ENCODE results near the gene UTP25. TPM values are rescaled to one million over a fixed set of nuclear protein-coding genes. Genes with fewer than 3 reads are reported as not detected.
A peak's percentile ranks its signal among the peaks of the same experiment; 100 is the strongest.

Gene UTP25
- total and polyA plus RNA-seq, 11 donors = 0.76 to 5.5 (median 3.5) TPM

GRCh38 chr1:209815931-209816341 lies 11.8 kb upstream of the UTP25 start:
- no peaks in the 10 kb centered on the region for H3K9me3 ChIP-seq
- intact Hi-C loops (cut with DNase I) = loop anchor here in 1 of 10 donors (10.0 kb wide), 1 partner anchor 241 kb away; no protein-coding TSS in a partner anchor
- ATAC-seq (no peak), DNase-seq (no peak)
- peaks cover 0 to 5% (median 0%) of the 10 kb centered on the region in 9 donors for H3K27me3 ChIP-seq
- H3K36me3 ChIP-seq = no peaks in the 10 kb centered on the region
- no peak overlapping the region for H3K27ac ChIP-seq
- H3K4me3 ChIP-seq = no peak overlapping the region
- 75 to 85% (median 79%) methylated on average over 6 of the region's 6 CpGs for WGBS, 4 donors
- no peak for TF ChIP-seq CTCF (IDR thresholded peaks at IDR 0.05)
- TF ChIP-seq POLR2A (IDR thresholded peaks at IDR 0.05) = no peak
- no peaks in the 10 kb centered on the region for H3K4me1 ChIP-seq

GRCh38 chr1:209816923-209817322 lies 10.8 kb upstream of the UTP25 start:
- Histone ChIP-seq H3K27me3 (peaks cover 0 to 5% (median 0%) of the 10 kb centered on the region in 9 donors), H3K9me3 (no peaks in the 10 kb centered on the region), H3K27ac (no peak overlapping the region), H3K4me1 (no peaks in the 10 kb centered on the region), H3K4me3 (no peak overlapping the region), H3K36me3 (no peaks in the 10 kb centered on the region)
- intact Hi-C loops (cut with DNase I) = loop anchor here in 1 of 10 donors (10.0 kb wide), 1 partner anchor 242 kb away; no protein-coding TSS in a partner anchor
- 64 to 86% (median 77%) methylated on average over 3 of the region's 3 CpGs for WGBS, 4 donors
- ATAC-seq = no peak
- TF ChIP-seq CTCF (IDR thresholded peaks at IDR 0.05) (no peak), POLR2A (IDR thresholded peaks at IDR 0.05) (no peak)
- DNase-seq = no peak

- no peak for DNase-seq
- TF ChIP-seq CTCF (IDR thresholded peaks at IDR 0.05) (no peak), POLR2A (IDR thresholded peaks at IDR 0.05) (no peak)
- H3K27me3 ChIP-seq = peaks cover 0 to 5% (median 0%) of the 10 kb centered on the region in 9 donors
- peaks cover 0 to 2% (median 0%) of the 10 kb centered on the region in 12 donors for H3K4me1 ChIP-seq
- H3K27ac ChIP-seq = no peak overlapping the region
- ATAC-seq = peak in 1 of 4 donors; percentile 33
- no peaks in the 10 kb centered on the region for H3K9me3 ChIP-seq
- H3K36me3 ChIP-seq = no peaks in the 10 kb centered on the region
- H3K4me3 ChIP-seq = no peak overlapping the region
- intact Hi-C loops (cut with DNase I) = loop anchor here in 1 of 10 donors (10.0 kb wide), 1 partner anchor 243 kb away; no protein-coding TSS in a partner anchor
- WGBS, 4 donors = 79 to 100% (median 91%) methylated on average over 1 of the region's 1 CpG
These were observed 10.1 kb upstream of the UTP25 start for GRCh38 chr1:209817691-209818090.

- no peak overlapping the region for H3K27ac ChIP-seq
These were observed 8.7 kb upstream of the UTP25 start for GRCh38 chr1:209819058-209819457.

More at GRCh38 chr1:209819058-209819457, 8.7 kb upstream of the UTP25 start:
- intact Hi-C loops (cut with DNase I) = loop anchor here in 1 of 10 donors (10.0 kb wide), 1 partner anchor 244 kb away; no protein-coding TSS in a partner anchor
- Histone ChIP-seq H3K4me3 (no peak overlapping the region), H3K4me1 (peaks cover 0 to 9% (median 0%) of the 10 kb centered on the region in 12 donors), H3K36me3 (no peaks in the 10 kb centered on the region), H3K27me3 (peaks cover 0 to 5% (median 0%) of the 10 kb centered on the region in 9 donors), H3K9me3 (no peaks in the 10 kb centered on the region)
- DNase-seq = no peak
- TF ChIP-seq CTCF (IDR thresholded peaks at IDR 0.05) (no peak), POLR2A (IDR thresholded peaks at IDR 0.05) (no peak)
- ATAC-seq = no peak
- 33 to 64% (median 42%) methylated on average over 1 of the region's 1 CpG for WGBS, 4 donors
